HG03342 (cell line): Measurements from ENCODE around the gene S100P.

Experiments
- ATAC-seq: cut with Tn5 transposase; IDR thresholded peaks from one replicate; pipeline ENCODE4 v1.9.1; 2021; ENCODE audit warnings: mild to moderate bottlenecking, moderate library complexity; ENCODE audit not compliant: unreplicated experiment

Gene S100P

DNA sequence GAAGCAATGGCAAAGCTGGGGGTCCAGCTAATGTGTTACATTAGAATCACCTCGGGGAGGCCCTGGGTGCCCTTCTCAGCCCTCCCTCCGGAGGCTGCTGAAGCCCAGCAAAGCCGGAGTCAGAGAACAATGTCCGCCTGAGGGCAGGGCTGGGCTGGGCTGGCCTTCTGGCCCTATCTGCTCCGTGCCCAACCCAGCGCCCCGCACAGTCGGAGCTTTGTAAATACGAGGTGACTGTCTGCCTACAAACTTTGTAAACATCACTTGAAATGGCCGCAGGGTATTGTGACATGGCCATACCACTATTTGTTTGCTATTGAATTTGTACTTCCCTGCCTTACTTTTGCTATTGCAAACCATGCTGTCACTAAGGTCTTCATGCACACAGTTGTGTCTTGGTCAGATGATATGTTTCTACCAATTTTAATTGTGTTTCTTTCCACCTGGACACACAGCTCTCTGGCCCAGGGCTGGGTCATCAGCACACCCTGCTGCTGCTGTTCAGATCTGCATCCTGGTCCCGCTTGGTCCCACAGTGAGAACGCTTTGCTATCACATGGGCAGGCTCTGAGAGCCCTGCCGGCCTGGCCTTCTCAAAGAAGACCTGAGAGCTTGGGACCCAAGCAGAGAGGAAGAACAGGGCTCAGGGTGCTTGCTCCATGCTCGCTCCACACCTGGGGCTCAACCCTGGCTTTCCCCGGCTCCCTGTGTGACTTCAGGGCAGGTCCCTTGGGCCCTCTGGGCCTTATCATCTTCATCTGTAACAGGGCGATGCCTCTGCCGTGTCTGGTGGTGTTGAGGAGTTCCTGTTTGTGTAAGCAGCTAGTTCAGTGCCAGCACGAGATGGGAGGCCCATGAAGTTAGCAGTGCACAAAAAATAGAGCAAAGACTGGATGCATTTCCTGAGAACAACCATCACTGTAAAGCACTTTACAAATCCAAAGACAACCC, 2.3 kb downstream of the S100P start:
- no peak for ATAC-seq

- no peak for ATAC-seq
These were observed 2.9 kb downstream of the S100P start for GRCh38 chr4:6696611-6697010.

- no peak for ATAC-seq
These were observed 3.5 kb downstream of the S100P start for GRCh38 chr4:6697131-6697530.

DNA sequence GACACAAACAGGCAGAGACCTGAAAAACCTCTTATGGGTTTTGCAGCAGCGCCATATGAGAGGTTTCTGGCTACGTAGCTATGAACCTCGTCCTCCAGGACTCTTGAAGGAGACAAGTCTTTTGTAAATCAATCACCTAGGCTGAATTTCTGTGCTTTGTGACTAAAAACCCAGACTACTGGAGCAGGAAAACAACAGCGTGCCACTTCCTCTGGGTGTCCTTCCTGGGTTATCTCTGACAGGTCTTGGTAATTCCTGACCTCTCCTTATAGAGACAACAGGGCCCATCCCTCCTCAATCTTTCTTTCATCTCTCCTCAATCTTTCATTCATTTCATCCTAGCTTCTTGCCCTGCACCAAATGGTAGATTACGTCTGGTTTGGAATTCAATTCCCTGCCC, 5.7 kb downstream of the S100P start:
- ATAC-seq = no peak

DNA sequence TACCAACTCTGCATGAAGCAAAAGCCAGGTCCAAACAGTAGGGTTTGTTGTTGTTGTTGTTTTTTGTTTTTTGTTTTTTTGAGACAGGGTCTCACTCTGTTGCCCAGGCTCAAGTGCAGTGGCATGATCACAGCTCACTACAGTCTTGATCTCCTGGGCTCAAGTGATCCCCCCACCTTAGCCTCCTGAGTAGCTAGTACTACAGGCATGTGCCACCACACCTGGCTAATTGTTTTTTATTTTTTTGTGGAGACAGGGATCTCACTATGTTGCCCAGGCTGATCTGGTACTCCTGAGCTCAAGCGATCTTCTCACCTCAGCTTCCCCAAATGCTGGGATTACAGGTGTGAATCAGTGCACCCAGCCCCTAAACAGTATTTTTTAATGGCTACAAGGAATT, 6.2 kb downstream of the S100P start:
- ATAC-seq = no peak

- ATAC-seq = no peak
These were observed 7.7 kb downstream of the S100P start for GRCh38 chr4:6701371-6701770.

DNA sequence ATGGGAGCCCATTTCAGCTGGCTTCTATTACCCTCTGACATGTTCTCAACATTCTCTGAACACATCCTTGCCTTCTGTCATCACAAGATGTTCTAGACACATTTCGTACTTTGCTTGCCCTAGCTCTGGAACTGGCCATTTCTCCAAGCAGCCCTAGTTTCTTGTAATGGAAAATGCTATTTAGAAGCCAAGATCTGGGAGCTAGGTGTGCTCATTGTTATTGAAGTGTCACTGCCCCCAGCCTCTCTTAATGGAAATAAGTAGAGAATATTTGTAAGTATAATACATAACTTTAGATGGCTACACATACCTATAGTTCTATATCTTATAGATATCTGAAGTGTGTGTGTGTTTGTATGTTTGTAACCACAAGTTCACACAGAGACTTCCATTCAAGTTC, 9.1 kb downstream of the S100P start:
- no peak for ATAC-seq

- no peak for ATAC-seq
These were observed 10.1 kb downstream of the S100P start for GRCh38 chr4:6703786-6704185.

GRCh38 chr4:6705646-6706045, 12.0 kb downstream of the S100P start:
- no peak for ATAC-seq

DNA sequence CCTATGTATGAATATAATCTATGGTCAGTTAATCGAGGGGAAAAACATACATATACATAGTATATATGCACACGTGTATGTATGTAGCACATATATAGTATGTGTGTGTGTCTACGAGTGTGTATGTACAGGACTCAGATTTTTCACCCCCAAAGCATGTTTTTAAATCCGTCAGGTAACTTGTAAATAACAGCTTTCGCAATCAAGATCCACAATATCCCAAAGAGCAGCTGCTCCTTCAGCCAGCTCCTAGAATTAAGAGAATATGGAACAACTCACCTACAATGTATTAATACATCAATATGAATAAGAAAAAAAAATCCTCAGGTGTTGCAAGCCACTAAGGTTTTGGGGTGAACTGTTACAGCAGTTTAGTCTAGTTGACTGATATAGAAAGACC, 12.5 kb downstream of the S100P start:
- no peak for ATAC-seq

DNA sequence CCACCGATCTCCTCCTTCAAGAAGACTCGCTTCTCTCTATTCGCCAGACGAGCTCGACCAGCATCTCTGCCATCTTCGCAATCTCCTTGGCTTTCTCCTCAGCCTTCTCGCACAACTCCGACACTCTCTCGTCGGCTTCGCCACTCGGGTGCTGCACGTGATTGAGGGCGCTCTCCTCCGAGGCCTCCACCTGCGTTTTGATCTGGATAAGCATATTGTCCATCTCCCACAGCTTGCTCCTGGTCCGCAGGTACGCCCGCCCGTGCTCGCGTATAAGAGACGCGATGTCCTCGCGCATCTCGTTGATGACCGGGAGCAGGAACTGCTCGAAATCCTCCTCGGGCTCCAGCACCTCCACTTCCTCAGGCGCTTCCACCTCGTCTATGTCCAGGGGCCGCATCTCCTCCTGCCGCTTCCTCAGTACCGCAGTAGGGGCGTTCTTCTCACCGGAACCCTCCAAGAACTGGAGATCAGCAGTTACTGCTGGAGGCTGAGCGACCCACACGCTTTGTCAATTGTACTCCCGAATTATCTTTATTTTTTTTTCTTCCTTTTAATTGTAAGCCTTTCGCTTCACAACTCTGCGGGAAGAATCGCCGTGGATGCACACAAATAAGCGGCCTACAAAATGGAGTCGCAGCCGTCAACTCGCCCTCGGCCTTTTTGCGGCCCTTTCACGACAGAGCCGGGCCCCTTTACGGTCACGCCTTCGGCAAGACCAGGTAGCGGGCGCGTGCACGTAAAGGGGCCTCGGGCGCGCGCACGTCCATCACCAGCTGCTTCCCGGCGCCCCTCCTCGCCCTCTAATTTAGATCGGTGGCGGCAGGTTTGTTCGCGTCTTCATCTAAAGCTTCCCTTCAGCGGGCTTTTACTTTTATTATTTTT, 15.8 kb downstream of the S100P start, which contains the start of gene MRFAP1L1:
Gene MRFAP1L1, minus strand, starts transcription at position 636 of the 885 bp plus-strand sequence. Its CDS starts 236 bp downstream, at position 400.
- peak; percentile 62 for ATAC-seq

GRCh38 chr4:6710282-6710681, 16.6 kb downstream of the S100P start:
- no peak for ATAC-seq

GRCh38 chr4:6710996-6711395, 17.3 kb downstream of the S100P start:
- ATAC-seq = no peak

DNA sequence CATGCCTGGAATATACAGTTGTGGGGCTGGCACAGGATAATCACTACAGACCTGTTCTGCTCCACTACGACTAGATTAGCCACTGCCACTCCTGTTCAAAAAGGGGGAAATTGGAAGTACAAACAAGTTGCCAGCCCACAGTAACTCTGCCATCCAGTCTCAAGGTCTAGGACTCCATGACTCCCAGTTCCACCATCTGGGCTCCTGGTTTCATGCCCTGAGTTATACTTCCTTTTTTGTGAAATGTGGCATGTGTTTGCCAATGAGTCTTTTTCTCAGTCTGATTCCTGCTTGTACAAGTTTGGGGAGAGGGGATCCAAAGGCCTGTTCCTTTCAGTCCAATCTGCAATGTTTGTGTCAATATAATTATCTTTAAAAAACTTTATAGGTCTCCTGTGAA, 21.3 kb downstream of the S100P start:
- no peak for ATAC-seq

GRCh38 chr4:6715704-6716017, 22.0 kb downstream of the S100P start:
- no peak for ATAC-seq

GRCh38 chr4:6716018-6716911, 22.6 kb downstream of the S100P start, which contains the start of gene BLOC1S4:
TSS of gene BLOC1S4 (plus strand) at chr4:6716174. CDS start at chr4:6716210, 36 bp downstream.
- peak; percentile 76 for ATAC-seq

DNA sequence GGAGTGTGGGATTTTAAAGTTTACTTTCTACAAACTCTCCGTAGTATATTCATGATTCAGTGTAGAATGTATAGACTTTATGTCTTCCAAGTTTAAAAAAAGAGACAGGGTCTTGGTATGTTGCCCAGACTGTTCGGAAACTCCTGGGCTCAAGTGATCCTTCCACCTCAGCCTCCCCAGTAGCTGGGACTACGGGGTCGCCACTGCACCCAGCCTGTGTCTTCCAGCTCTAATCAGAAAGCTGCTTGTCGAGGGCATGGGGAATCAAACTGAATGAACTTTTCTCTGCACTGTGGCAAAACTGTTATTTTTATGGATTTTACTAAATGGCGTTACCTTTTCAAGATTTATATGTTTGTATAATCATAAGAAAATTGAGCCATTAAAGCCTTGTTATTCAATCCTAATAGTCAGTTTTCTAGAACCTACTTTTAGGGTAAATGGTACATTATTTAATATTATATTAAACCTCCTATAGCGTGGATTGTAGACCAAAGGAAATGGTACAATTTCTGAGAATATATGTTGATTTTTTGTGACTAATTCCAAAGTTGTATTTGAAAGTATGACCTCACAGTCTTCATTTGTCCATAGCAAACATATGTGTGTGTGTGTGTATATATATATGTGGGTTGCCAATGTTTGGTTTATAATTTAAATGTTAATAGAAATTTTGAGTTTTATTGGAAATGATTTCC, 23.4 kb downstream of the S100P start:
- ATAC-seq = no peak

- ATAC-seq = no peak
These were observed 25.4 kb downstream of the S100P start for GRCh38 chr4:6718932-6719610.

- ATAC-seq = no peak
These were observed 26.0 kb downstream of the S100P start for GRCh38 chr4:6719611-6720179.
